ENCODE results near the gene WNT16. TPM values are rescaled to one million over a fixed set of nuclear protein-coding genes. Genes with fewer than 3 reads are reported as not detected.
"Not testable (repeated sequence)": the region's sequence is repeated elsewhere in the genome, so short reads cannot be mapped to it uniquely, and the experiment has no call there.

Gene WNT16
- total and polyA plus RNA-seq, 4 experiments from 2014 or later: not detected

- Mint-ChIP-seq H3K4me3 (no peak overlapping the region), H3K27ac (no peak overlapping the region), H3K27me3 (peaks cover 1 to 10% of the 10 kb centered on the region in 2 donors), H3K36me3 (no peaks in the 10 kb centered on the region), H3K9me3 (peaks cover 0 to 3% (median under 1%) of the 10 kb centered on the region in 8 donors), H3K4me1 (no peaks in the 10 kb centered on the region)
- CTCF ChIA-PET (ENCODE audit: partially characterized antibody): no interaction called here
- H3K36me3 ChIP-seq (ENCODE audit: insufficient read depth, low read length): no peaks in the 10 kb centered on the region
- intact Hi-C loops (cut with micrococcal nuclease): no loop called here
- no peaks in the 10 kb centered on the region for H3K9me3 ChIP-seq (ENCODE audit: control insufficient read depth in 1 of 2, low read length in 2 of 2)
- no peak overlapping the region for H3K4me3 ChIP-seq (ENCODE audit: low read length in 2 of 2)
- H3K4me1 ChIP-seq (ENCODE audit: insufficient read depth, low read length): no peaks in the 10 kb centered on the region
- POLR2A ChIA-PET (ENCODE audit: partially characterized antibody): no interaction called here
- H3K27ac ChIP-seq (ENCODE audit: low read depth, low read length): no peak overlapping the region
- no peak for DNase-seq
- no peaks in the 10 kb centered on the region for H3K27me3 ChIP-seq (ENCODE audit: insufficient read depth, low read length)
These were observed 15.5 kb upstream of the WNT16 start for GRCh38 chr7:121313220-121313792.

DNA sequence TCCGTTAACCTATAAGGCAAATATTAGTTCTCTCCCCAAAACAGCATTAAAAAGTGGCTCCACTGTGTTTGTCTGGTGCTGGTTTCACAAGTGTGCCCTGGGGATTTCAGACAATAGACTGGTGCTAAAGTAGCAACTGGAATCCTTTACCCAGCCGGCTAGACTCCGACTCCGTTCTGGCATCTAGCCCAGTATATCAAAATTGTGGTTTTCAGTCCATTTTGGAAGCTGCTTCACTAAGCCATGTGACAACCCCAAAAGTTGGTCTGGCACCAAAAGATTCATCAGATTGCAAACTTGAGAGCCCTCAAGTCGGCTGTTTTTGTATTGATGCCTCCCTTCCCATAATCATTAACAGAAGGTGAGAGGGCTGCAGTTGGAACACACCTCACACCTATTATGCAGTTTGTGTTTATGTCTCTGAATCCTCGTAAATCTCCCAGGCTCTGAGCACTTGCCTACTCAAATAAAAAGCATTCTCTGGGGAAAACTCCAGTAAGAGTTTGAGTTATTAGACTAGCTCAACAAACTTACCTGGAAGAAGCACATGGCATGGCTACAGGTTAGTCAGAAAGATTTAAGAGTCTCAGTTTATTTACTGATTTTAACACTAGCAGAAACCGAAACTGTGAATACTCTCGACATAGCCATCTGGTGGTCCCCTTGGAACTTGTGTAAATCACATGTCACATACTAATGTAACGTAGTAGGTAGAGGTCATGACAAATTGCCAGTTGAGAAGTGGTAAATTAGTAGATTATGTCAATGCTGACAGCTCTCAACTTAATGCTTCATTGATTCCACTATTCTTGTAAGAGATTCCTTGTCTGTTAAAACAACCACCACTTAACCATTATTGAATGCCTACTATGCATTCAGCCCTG is 14.8 kb upstream of the WNT16 start:
- DNase-seq: no peak
- Mint-ChIP-seq H3K4me3 (no peak overlapping the region), H3K36me3 (no peaks in the 10 kb centered on the region), H3K9me3 (peaks cover 0 to 3% (median under 1%) of the 10 kb centered on the region in 8 donors), H3K27me3 (peaks cover 1 to 13% of the 10 kb centered on the region in 2 donors), H3K4me1 (no peaks in the 10 kb centered on the region), H3K27ac (no peak overlapping the region)
- H3K9me3 ChIP-seq (ENCODE audit: control insufficient read depth in 1 of 2, low read length in 2 of 2): no peaks in the 10 kb centered on the region
- ChIA-PET CTCF (ENCODE audit: partially characterized antibody) (no interaction called here), POLR2A (ENCODE audit: partially characterized antibody) (no interaction called here)
- no peak overlapping the region for H3K4me3 ChIP-seq (ENCODE audit: low read length in 2 of 2)
- no peaks in the 10 kb centered on the region for H3K27me3 ChIP-seq (ENCODE audit: insufficient read depth, low read length)
- no peak overlapping the region for H3K27ac ChIP-seq (ENCODE audit: low read depth, low read length)
- intact Hi-C loops (cut with micrococcal nuclease): no loop called here
- H3K36me3 ChIP-seq (ENCODE audit: insufficient read depth, low read length): no peaks in the 10 kb centered on the region
- no peaks in the 10 kb centered on the region for H3K4me1 ChIP-seq (ENCODE audit: insufficient read depth, low read length)

GRCh38 chr7:121315170-121315569 is 13.6 kb upstream of the WNT16 start:
- H3K4me3 Mint-ChIP-seq; H3K4me3 ChIP-seq (ENCODE audit: low read length in 2 of 2); H3K27me3 ChIP-seq (ENCODE audit: insufficient read depth, low read length); H3K9me3 Mint-ChIP-seq; H3K27ac Mint-ChIP-seq; intact Hi-C loops (cut with micrococcal nuclease); DNase-seq; H3K36me3 Mint-ChIP-seq; H3K4me1 ChIP-seq (ENCODE audit: insufficient read depth, low read length); H3K36me3 ChIP-seq (ENCODE audit: insufficient read depth, low read length); H3K4me1 Mint-ChIP-seq; CTCF ChIA-PET (ENCODE audit: partially characterized antibody); H3K27ac ChIP-seq (ENCODE audit: low read depth, low read length); POLR2A ChIA-PET (ENCODE audit: partially characterized antibody); H3K9me3 ChIP-seq (ENCODE audit: control insufficient read depth in 1 of 2, low read length in 2 of 2): not testable (repeated sequence)
- peaks cover 1 to 13% of the 10 kb centered on the region in 2 donors for H3K27me3 Mint-ChIP-seq

- no peak overlapping the region for H3K27ac ChIP-seq (ENCODE audit: low read depth, low read length)
- CTCF ChIA-PET (ENCODE audit: partially characterized antibody): no interaction called here
- Mint-ChIP-seq H3K4me1 (no peaks in the 10 kb centered on the region), H3K9me3 (no peaks in the 10 kb centered on the region), H3K36me3 (no peaks in the 10 kb centered on the region), H3K4me3 (no peak overlapping the region), H3K27ac (no peak overlapping the region), H3K27me3 (peaks cover 8 to 14% of the 10 kb centered on the region in 2 donors)
- no peaks in the 10 kb centered on the region for H3K36me3 ChIP-seq (ENCODE audit: insufficient read depth, low read length)
- no peak for DNase-seq
- H3K27me3 ChIP-seq (ENCODE audit: insufficient read depth, low read length): no peaks in the 10 kb centered on the region
- H3K4me1 ChIP-seq (ENCODE audit: insufficient read depth, low read length): no peaks in the 10 kb centered on the region
- POLR2A ChIA-PET (ENCODE audit: partially characterized antibody): no interaction called here
- no peak overlapping the region for H3K4me3 ChIP-seq (ENCODE audit: low read length in 2 of 2)
- intact Hi-C loops (cut with micrococcal nuclease): no loop called here
- H3K9me3 ChIP-seq (ENCODE audit: control insufficient read depth in 1 of 2, low read length in 2 of 2): no peaks in the 10 kb centered on the region
These were observed 6.3 kb upstream of the WNT16 start for GRCh38 chr7:121322460-121322859.

- intact Hi-C loops (cut with micrococcal nuclease): no loop called here
- Mint-ChIP-seq H3K36me3 (no peaks in the 10 kb centered on the region), H3K27ac (no peak overlapping the region), H3K4me1 (peaks cover 0 to 8% (median 3%) of the 10 kb centered on the region in 4 donors), H3K4me3 (no peak overlapping the region), H3K9me3 (no peaks in the 10 kb centered on the region), H3K27me3 (peaks cover 20 to 24% of the 10 kb centered on the region in 2 donors)
- no peaks in the 10 kb centered on the region for H3K27me3 ChIP-seq (ENCODE audit: insufficient read depth, low read length)
- no peak overlapping the region for H3K27ac ChIP-seq (ENCODE audit: low read depth, low read length)
- ChIA-PET POLR2A (ENCODE audit: partially characterized antibody) (no interaction called here), CTCF (ENCODE audit: partially characterized antibody) (interaction anchor here (0.9 kb wide), 1 partner anchor 12 kb away, joined by 3 read pairs; no protein-coding TSS in a partner anchor)
- no peak overlapping the region for H3K4me3 ChIP-seq (ENCODE audit: low read length in 2 of 2)
- H3K9me3 ChIP-seq (ENCODE audit: control insufficient read depth in 1 of 2, low read length in 2 of 2): no peaks in the 10 kb centered on the region
- no peaks in the 10 kb centered on the region for H3K4me1 ChIP-seq (ENCODE audit: insufficient read depth, low read length)
- H3K36me3 ChIP-seq (ENCODE audit: insufficient read depth, low read length): no peaks in the 10 kb centered on the region
- DNase-seq: no peak
These were observed 5.1 kb upstream of the WNT16 start for GRCh38 chr7:121323515-121324302.

- ChIA-PET CTCF (ENCODE audit: partially characterized antibody) (no interaction called here), POLR2A (ENCODE audit: partially characterized antibody) (no interaction called here)
- Mint-ChIP-seq H3K27me3 (peaks cover 36 to 39% of the 10 kb centered on the region in 2 donors), H3K36me3 (no peaks in the 10 kb centered on the region), H3K9me3 (no peaks in the 10 kb centered on the region), H3K27ac (no peak overlapping the region), H3K4me1 (peaks cover 3 to 25% (median 15%) of the 10 kb centered on the region in 4 donors), H3K4me3 (no peak overlapping the region)
- no peak for DNase-seq
- Histone ChIP-seq H3K27me3 (ENCODE audit: insufficient read depth, low read length) (peaks cover 3% of the 10 kb centered on the region), H3K4me1 (ENCODE audit: insufficient read depth, low read length) (peaks cover 16% of the 10 kb centered on the region), H3K9me3 (ENCODE audit: control insufficient read depth in 1 of 2, low read length in 2 of 2) (no peaks in the 10 kb centered on the region), H3K4me3 (ENCODE audit: low read length in 2 of 2) (no peak overlapping the region), H3K27ac (ENCODE audit: low read depth, low read length) (no peak overlapping the region), H3K36me3 (ENCODE audit: insufficient read depth, low read length) (no peaks in the 10 kb centered on the region)
- intact Hi-C loops (cut with micrococcal nuclease): no loop called here
These were observed 1.1 kb upstream of the WNT16 start for GRCh38 chr7:121327671-121328070.

Measured in CD4-positive, alpha-beta memory T cell (primary cell).